NCI-H82 treated with DMSO at 0.1 percent for 48 hours (cell line): ENCODE data around the gene LRRC45.

ENCODE experiments used
- DNase-seq: peaks from one replicate; lab custom pipeline; 2025; ENCODE audit not compliant: unreplicated experiment; lab: John Stamatoyannopoulos, UW

The LRRC45 gene

DNA sequence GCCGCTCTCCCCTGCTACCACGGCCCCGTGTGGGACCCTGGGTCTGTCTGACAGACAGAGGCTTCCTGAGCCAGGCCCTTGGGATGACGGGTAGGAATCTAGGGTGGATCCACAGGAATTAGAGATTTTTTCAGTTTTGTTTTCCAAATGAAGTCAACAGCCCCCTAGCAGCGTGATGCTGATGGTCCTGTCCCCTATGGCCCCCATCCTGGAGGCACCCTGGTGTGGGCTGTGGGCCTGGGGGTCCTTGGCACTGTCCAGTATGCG lies 15.9 kb upstream of the LRRC45 start:
- DNase-seq, result no peak

DNA sequence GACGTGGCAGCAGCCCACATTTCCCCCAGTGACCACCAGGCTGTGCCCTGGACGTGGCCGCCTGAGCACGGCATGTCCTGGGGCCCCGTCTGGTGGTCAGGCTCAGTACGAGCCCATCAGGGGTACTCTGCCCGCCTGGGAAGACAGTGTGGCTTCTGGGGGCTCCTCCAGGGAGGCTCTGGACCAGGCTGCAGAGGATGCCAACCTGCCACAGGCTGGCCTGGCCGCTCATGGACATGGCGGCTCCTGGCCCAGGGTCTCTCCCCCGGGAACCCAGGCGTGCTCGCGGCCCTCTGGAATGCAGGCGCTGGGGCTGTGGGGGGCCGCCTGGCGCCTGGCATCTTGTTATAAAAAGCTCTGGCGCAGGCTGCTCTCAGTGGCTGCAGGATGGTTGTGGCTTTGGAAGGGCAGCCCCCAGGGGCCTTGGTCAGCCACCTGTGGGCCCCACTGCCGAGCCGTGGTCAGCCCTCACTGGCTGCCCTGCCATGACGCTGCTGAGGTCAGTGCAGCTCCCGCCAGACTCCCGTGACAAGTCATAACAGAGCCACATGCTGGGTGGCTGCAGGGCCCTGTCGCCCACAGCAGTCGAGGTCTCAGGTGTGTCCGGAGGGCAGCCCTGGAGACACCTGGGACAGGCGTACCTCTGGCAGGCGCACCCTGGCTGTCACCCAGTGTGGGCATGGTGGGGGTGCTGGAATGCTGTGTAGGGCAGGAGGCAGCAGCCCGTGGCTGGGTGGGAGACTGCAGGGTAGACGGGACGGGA lies 15.4 kb upstream of the LRRC45 start:
- no peak for DNase-seq

DNA sequence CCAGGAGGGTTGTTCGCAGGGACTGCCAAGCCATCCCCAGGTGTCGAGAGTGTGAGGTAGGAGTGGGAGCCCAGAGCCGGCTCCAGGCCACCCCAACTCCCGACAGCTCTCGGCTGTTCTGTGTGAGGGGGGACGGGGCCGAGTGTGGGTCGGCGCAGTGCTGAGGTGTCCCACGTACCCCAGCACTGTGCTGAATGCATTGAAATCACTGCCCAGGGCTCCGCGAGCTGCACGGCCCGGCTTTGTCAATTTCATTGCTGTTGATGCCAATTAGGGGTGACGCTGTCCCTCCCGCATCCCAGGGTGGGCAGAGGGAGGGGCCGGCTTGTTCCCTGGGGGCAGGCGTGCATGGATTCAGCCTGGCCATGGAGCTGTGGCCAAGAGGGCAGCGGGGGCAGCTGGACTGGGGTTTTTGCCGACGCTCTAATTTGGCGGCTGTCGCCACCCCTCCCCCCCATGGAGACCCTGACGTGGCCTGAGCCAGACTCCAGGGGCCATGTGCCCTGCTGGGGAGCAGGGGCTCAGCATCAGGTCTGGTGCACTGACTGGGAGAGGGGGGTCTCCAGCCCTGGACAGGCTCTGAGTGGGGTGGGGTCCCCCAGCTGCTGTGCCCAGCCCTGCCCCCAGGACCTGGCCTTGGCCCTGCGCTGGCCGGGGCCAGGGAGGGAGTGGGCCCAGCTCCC lies 14.7 kb upstream of the LRRC45 start:
- DNase-seq, result no peak

DNA sequence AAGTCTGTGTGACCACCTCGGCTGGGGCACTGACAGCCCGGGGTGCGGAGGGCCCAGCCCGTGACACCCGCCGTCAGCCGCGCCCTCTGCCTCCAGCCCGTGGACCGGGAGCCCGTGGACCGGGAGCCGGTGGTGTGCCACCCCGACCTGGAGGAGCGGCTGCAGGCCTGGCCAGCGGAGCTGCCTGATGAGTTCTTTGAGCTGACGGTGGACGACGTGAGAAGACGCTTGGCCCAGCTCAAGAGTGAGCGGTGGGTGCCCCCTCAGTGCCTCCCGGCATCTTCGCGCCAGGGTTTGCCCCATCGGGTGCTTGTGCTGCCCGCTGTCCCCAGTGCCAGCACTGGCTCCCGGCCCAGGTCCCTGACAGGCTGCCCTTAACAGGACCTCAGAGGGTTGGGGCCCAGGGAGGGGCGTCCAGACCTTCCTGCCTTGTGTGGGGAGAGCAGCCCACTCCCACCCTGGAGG lies 14.1 kb upstream of the LRRC45 start:
- DNase-seq, result no peak

DNA sequence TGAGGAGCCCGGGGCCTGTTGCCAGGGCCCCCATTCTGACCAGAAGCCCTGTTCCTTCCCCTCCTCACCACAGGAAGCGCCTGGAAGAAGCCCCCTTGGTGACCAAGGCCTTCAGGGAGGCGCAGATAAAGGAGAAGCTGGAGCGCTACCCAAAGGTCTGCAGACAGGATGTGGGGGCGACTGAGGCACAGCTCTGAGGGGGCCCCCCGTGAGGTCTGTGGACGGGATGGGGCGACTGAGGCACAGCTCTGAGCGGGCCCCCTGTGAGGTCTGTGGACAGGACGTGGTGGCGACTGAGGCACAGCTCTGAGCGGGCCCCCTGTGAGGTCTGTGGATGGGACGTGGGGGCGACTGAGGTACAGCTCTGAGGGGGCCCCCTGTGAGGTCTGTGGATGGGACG lies 13.7 kb upstream of the LRRC45 start:
- DNase-seq, result no peak

DNA sequence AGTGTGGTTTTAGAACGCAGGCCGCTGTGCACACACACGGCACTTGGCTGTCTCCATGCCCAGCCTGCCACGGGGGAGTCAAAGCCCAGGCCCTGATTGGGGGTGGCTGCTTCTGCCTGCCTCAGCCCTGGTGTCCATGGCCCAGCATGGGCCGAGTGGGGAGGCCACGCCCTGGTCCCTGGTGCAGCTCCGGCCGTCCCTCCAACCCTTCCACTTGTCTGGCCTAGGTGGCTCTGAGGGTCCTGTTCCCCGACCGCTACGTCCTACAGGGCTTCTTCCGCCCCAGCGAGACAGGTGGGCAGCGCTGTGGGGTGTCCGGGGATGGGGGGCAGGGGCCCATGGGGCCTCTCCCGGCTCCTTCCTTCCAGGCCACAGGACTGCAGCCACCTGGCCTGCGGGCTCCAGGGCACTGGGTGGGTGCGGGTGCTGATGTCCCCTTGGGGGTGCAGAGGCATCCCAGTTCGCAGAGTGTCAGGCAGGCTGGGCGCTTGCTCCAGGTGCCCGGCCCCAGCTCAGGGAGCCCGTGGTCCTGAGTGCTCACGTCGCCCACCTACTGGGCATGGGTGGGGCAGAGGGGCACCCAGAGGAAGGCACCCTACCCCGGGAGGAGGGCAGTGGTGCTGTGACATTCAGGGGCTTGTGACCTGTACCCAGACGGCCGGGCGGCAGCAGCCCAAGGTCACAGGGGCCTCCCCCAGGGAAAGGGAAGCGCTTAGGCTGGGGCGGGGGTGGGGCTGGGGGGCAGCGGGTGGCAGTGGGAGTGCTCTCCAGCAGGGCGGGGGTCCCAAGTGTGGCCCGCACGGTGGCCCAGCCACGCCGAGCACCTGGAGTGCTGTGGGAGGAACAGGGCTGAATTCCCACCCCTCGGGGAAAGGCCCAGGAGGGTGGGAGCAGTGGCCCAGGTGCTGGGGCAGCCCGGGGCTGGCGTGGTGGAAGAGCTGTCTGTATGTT lies 12.3 kb upstream of the LRRC45 start:
- DNase-seq, result no peak

DNA sequence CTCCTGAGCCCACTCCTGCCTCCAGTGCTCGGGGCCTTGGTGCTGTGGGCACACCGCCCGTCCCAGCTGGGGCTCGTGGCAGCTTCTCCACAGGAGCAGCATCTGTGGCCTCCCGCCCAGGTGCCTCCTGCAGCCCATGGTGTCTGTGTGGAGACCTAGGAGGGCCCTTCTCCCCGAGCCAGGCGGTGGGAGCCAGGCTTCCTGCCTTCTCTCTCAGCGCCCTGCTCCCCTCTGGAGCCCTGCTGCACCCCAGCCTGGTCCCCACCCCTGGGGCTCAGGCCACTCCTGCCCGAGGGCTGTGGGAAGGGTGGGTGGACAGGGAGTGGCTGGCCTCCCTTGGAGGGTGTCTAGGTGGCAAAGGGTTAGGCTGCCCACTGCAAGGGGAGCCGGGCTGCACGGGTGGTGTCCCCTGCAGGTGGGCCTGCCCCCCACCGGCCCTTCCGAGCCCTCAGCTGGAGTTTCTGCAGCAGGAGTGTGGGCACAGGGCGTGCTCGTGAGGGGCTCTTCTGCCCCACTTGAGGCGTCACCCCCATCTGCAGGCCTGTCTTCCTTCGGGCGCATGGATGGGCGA lies 11.4 kb upstream of the LRRC45 start:
- DNase-seq, result no peak

DNA sequence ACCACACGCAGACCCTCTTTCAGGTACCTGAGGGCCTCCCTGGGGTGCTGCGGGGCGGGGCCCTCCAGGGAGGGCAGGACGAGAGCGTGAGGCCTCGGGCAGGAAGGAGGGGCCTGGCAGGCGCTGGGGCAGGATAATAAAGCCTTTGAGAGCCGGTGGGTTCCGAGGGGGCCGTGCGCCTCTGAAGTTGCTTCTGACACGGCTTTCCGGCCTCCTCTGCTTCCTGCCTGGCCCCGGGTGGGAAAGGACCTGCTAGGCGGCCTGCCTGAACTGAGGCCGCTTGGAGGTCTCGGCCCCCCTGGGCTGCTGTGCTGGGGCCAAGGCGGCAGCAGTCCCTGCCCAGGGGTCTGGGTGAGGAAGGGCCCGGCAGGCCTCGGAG lies 10.9 kb upstream of the LRRC45 start:
- DNase-seq, result no peak

DNA sequence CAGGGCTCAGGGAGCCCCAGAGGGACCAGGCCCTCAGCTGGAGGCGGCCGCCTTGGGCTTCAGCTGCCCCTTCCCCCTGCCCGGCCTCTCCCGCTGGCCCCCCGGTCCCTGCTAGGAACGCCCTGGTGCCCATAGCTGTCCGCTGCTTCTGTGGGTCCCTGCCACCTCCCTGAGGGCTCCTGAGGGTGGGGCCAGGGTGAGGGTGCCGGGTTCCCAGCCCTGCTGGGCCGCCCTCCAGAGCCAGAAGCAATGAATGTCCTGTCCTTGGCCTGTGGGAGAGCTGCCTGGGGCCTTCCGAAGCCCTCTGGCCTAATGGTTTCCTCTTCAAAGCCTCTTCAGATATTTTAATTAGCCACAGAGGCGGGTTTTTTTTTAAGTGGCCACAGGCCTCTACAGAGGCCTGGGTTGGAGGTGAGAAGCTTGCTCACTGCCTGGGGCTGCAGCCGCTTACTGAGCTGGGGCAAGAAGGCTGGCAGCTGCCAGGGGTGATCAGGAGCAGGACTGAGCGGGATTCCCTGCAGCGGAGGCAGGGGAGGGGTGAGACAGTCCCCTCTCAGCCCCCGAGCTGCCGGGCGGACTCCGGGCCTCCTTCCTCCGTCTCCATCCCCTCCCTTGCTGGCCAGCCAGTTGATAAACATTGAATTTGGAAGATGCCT lies 10.3 kb upstream of the LRRC45 start:
- DNase-seq, result no peak

DNA sequence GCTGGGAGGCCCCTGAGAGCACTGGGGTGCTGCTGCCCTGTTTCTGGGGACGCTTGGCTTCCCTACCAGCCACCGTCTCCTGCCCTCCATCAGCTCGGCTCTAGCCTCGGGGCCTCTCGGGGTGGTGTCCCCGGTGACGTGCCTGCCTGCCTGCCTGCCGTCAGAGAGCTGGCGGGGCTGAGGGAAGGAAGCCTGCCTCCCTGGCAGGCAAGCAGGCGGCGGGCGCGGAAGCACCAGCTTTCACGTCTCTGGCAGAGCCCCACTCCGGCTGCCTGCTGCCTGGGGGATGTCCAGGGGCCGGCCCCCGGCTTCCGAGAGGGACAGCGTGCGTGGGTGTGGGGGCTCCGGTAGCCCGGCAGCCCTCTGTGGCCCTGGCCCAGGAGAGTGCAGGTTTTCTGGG lies 9.8 kb upstream of the LRRC45 start:
- DNase-seq, result no peak

DNA sequence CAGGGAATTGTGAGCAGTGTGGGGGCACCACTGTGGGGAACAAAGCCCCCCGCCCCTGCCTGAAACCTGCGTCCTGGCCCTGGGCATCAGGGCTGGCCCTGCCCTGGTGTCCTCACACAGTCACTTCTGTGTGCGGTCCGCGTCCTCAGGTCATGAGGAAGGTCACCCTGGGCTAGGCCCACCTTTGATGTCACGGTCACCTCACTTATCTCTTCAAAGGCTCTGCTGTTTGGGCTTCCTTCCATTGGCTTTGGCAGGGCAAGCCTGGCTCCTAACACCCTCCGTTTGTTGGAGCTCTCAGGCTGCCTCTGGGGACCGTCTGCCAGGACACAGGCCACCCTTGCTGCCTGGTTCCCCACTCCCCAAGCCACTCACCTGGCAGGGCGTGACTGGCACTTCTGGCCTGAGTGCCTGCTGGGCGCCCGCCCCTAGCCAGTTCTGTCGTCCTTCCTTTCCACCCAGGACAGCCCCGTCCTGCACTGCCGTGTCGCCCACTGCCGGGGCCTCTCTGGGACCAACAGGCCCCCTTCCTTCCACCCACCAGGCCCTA lies 9.3 kb upstream of the LRRC45 start:
- DNase-seq, result no peak

DNA sequence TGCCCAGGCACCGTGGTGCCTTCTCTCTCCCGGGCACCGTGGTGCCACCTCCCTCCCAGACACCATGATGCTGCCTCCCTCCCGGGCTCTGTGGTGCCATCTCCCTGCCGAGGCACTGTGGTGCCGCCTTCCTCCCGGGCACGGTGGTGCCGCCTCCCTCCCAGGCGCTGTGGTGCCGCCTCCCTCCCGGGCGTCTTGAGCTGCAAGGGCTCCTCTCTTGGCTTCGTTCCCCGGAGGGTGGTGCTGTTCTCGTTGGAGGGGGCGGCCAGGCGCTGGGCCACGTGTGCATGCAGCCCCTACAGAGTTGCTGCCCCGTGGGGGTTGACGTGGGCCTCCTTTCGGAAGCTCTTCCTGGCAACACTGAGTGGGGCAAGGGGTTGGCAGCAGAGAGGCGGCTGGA lies 8.7 kb upstream of the LRRC45 start:
- no peak for DNase-seq

DNA sequence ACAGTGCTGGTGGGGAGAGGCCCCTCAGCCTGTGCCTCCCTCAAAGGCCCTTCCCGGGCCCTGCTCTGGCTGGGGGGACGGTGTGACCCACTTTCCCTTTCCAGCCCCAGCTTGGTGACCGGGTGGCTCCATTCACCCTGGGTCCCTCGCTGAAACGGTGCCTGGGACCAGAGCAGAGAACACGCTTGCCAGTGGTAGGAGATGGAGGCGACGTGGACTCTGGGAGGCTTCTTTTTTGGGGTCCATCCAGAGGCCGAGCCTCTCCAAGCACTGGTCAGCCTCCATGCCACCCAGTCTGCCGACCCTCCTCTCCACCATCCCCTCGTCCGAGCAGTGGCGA lies 8.2 kb upstream of the LRRC45 start:
- DNase-seq, result no peak

DNA sequence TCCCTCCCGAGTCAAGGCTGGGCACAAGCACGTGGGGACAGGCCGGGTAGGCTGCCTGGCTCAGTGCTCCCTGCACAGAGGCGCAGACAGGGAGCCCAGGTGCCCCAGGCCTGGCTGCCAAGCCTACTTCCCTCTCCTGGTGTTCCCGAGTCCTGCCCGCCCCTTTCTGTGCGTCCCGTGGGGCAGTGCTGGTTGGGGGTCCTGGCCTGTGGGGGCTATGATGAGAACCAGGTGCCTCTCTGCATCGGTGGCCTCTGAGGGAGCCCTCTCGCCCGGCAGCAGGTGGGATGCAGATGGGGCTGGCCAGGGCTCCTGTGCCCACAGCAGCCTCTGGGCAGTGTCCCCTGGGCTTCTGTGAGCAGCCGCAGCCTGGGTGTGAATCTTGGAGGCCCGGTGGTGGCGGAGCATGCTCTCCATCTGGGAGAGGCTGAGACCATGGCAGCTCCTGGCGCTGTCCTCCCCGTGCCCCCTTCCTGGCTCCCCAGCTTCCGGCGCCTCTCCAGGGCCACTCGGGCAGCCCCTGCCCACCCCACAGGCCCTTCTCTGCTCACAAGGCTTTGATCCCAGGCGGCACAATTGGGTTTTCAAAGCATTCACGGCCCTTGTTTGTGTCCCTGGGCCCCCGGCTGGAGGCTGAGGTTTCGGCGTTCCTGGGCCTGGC lies 7.7 kb upstream of the LRRC45 start:
- no peak for DNase-seq

DNA sequence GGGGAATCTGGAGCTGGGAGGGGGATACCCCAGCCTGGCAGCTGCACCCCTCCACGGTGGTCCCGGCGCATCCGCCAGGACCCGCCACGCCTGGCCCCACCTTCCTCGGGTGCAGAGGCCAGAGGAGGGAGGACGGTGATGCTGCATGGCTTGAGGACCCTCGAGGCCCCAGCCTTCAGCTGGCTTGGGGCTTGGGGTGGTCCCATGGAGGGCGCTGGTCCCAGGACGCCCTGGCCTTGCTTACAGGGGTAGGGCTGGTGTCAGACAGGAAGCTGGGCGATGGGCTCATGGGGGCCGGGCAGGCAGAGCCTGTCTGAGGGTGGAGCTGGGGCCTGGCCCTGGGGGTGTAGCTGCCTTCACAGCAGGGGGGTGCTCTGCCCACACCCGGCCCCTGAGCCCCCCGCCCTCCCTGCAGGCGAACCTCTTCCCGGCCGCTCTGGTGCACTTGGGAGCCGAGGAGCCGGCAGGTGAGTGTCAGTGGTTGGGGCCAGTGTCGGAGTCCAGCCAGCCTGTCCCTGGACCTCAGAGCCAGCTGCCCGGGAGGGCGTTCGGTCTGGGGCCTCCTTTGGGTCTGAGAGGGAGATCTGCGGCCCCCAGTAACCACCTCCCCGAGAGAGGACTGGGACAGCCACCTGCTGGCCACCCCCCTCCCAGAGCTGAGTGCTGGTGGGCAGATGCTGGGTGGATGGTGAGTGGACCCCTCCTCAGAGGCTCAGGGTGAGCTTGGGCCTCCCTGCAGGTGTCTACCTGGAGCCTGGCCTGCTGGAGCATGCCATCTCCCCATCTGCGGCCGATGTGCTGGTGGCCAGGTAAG lies 6.8 kb upstream of the LRRC45 start:
- DNase-seq, result no peak

DNA sequence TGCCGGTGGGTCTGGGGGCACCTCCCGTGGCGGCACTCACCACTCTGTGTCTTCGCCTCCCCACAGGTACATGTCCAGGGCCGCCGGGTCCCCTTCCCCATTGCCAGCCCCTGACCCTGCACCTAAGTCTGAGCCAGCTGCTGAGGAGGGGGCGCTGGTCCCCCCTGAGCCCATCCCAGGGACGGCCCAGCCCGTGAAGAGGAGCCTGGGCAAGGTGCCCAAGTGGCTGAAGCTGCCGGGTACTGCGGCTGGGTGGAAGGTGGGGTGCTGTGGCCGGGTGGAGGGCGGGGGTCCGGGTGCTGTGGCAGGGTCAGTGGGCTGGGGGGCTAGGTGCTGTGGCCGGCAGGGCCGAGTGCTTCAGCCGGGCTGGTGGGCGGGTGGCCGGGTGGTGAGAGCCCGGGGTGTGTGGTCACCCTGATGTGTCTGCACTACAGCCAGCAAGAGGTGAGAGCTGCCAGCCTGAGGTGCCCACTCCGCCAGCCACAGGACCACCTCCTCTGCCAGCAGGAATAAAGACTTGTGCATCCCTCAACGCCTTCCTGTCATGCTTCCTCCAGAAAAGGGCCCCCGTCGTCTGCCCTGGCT lies 6.1 kb upstream of the LRRC45 start:
- no peak for DNase-seq

DNA sequence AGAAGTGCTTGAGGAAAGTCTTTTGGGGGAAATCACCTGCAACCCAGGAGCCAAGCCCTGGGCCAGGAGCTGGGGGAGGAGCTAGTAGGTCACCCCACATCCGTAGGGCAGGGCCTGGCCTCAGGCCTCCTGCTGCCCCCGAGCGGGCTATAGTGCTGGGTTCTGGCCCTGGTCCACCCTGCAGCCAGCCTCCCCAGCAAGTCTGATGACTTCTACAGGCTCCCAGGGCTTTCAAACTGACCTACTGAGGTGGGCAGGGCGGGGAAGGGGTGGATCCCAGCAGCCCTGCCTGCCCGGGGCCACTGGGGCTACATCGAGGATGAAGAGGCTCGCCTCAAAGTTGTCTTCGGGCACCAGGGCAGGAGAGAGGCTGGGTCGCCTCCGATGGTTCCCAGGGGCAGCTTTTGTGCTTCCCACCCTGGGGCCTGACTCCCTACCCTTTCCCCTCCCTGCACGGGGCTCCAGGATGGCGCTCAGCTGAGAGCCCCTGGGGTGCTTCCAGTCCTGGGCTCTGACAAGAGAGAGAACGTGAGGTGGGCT lies 5.4 kb upstream of the LRRC45 start:
- no peak for DNase-seq

DNA sequence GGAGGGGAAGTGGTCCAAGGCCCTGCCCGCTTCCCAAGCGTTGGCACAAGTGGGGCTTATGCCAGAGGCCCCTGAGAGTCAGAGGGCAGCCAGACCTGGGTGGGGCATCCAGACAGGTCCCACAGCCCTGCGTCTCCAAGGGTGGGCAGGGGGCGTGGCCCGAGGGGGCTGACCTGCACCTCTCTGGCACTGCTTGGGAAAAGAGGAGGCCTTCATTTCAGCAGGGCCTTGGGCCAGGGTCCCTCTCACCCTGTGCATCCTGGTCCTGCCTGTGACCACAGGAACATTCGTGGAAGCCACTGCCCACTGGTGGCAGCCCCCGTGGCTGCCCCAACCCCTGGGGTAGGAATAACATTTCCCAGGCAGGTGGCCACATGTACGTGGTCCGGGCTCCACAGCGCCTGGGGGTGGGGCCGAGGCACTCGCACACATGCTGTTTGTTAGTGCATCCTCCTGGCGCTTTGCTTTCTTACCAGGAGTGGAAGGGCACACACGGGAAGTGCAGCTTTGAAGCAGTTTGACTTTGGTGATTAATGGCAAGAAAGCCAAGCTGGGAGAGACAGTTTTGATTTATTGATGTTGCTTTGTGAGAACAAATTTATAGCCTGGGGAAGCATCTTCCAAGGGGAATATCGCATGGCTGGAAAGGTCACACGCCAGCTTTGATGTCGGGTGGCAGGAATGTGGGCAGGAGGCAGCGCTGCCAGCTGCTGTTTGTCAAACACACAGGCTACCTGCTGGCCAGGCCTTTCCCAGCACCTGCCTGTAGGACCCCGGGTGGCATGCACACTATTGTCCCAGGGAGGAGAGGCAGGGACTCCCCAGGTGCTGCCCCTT lies 4.7 kb upstream of the LRRC45 start:
- no peak for DNase-seq
